Fibroblast of lung (primary cell): ENCODE measurements around the gene MCRIP2. TPM values are rescaled to one million over a fixed set of nuclear protein-coding genes. Genes with fewer than 3 reads are reported as not detected.

Experiments
- DNase-seq, 2 donors: peaks; one replicate each; pipeline versions ENCODE4 v3.0.0 to v3.0.0-alpha.2; 2010; ENCODE audit warnings: low read depth in 2 of 2
- H2AFZ ChIP-seq: 2 replicates; pipeline ENCODE4 v1.5.1; 2012; ENCODE audit warnings: low read length, control low read depth, inconsistent platforms
- H3K27ac ChIP-seq: 2 replicates; pipeline ENCODE4 v1.5.1; 2011; ENCODE audit warnings: low read length, control low read depth; ENCODE audit not compliant: insufficient read depth
- H3K27me3 ChIP-seq: 2 replicates; pipeline ENCODE4 v1.5.1; 2011; ENCODE audit warnings: mild to moderate bottlenecking, low read length; ENCODE audit not compliant: control insufficient read depth, insufficient read depth
- H3K36me3 ChIP-seq: 2 replicates; pipeline ENCODE4 v1.5.1; 2011; ENCODE audit warnings: low read length; ENCODE audit not compliant: control insufficient read depth, insufficient read depth
- H3K4me1 ChIP-seq: 2 replicates; pipeline ENCODE4 v1.5.1; 2011; ENCODE audit warnings: low read length; ENCODE audit not compliant: control insufficient read depth, insufficient read depth; ENCODE audit errors: extremely low read depth
- H3K4me2 ChIP-seq: 2 replicates; pipeline ENCODE4 v1.5.1; 2011; ENCODE audit warnings: low read length, control low read depth; ENCODE audit not compliant: insufficient read depth; ENCODE audit errors: extremely low read depth
- H3K4me3 ChIP-seq, 4 experiments: fragments of 200-600 bp in 1 of 4; sonication (generic) in 1 of 4; replicated peaks in 1 of 4; 2 replicates each; pipeline ENCODE4 v1.5.1; 2011 to 2016; ENCODE audit warnings: low read length in 4 of 4, low read depth in 3 of 4, mild to moderate bottlenecking in 3 of 4, control low read depth in 2 of 4, inconsistent platforms in 1 of 4, mixed read lengths in 1 of 4; ENCODE audit not compliant: insufficient read depth in 1 of 4; ENCODE audit errors: control extremely low read depth in 1 of 4
- H3K79me2 ChIP-seq: 2 replicates; pipeline ENCODE4 v1.5.1; 2012; ENCODE audit warnings: mild to moderate bottlenecking, low read length, inconsistent platforms; ENCODE audit not compliant: control insufficient read depth, insufficient read depth
- H3K9ac ChIP-seq: 2 replicates; pipeline ENCODE4 v1.5.1; 2011; ENCODE audit warnings: mild to moderate bottlenecking, low read length, control low read depth; ENCODE audit not compliant: insufficient read depth
- H3K9me3 ChIP-seq: 2 replicates; pipeline ENCODE4 v1.5.1; 2012; ENCODE audit warnings: low read depth, low read length; ENCODE audit not compliant: control insufficient read depth, insufficient read depth
- H4K20me1 ChIP-seq: 2 replicates; pipeline ENCODE4 v1.5.1; 2011; ENCODE audit warnings: low read length; ENCODE audit not compliant: control insufficient read depth, insufficient read depth; ENCODE audit errors: extremely low read depth
- CTCF ChIP-seq, 2 donors: IDR thresholded peaks in 1 of 2; conservative IDR thresholded peaks in 1 of 2; 1 replicate in 1 of 2; 2 replicates in 1 of 2; pipeline ENCODE4 v1.5.1; 2011 to 2012; ENCODE audit warnings: low read length in 2 of 2, control low read depth in 1 of 2, inconsistent platforms in 1 of 2, low read depth in 1 of 2, mild to moderate bottlenecking in 1 of 2
- EZH2 ChIP-seq: IDR thresholded peaks from 2 replicates; pipeline ENCODE4 v1.5.1; 2012; ENCODE audit warnings: low read length, control low read depth, mild to moderate bottlenecking; ENCODE audit errors: missing control alignments
- polyA plus RNA-seq, 2 donors: library from polyadenylated mRNA; depleted of rRNA in 1 of 2; stranded (reverse) in 1 of 2; unstranded in 1 of 2; fragments of >200 nt; gene quantifications; 2 replicates each; pipeline ENCODE4 v1.2.1, GENCODE V29; 2011 to 2012; ENCODE audit warnings: missing spikeins in 1 of 2
- total RNA-seq: library from RNA; depleted of rRNA; stranded (reverse); fragments of >200 nt; gene quantifications from 2 replicates; pipeline ENCODE4 v1.2.1, GENCODE V29; 2014

The MCRIP2 gene
- total and polyA plus RNA-seq, 2 donors (not counting 1 experiment from before 2014, with no cell fraction given): 2.8 to 18.0 TPM

GRCh38 chr16:667780-668518, 26.3 kb downstream of the MCRIP2 start, which contains the start of gene RHOT2:
RHOT2 (plus strand) TSS chr16:668132; CDS start chr16:668200, 68 bp downstream.
- Histone ChIP-seq H3K4me1 (peaks cover 7% of the 10 kb centered on the region), H3K9ac (peak within 1 kb of the TSS; percentile 89), H3K27me3 (no peaks in the 10 kb centered on the region), H3K79me2 (peaks cover 23% of the 10 kb centered on the region), H3K36me3 (peaks cover 38% of the 10 kb centered on the region), H2AFZ (peak within 1 kb of the TSS; percentile 89), H3K4me3 (peak within 1 kb of the TSS; percentile 66 to 90 (median 88)), H3K4me2 (peak within 1 kb of the TSS; percentile 94), H3K27ac (peak within 1 kb of the TSS; percentile 73), H3K9me3 (no peaks in the 10 kb centered on the region), H4K20me1 (no peaks in the 10 kb centered on the region)
- peak; percentile 84 to 88 for DNase-seq
- TF ChIP-seq CTCF (conservative IDR thresholded peaks at IDR 0.05 in 1 of 2, IDR thresholded peaks at IDR 0.05 in 1 of 2; ENCODE audit: low read depth in 1 of 2, low read length in 2 of 2) (peak; percentile 38 to 56), EZH2 (no peak)

GRCh38 chr16:668519-669171, 27.0 kb downstream of the MCRIP2 start:
- H4K20me1 ChIP-seq: no peaks in the 10 kb centered on the region
- H2AFZ ChIP-seq: no peak overlapping the region
- H3K4me3 ChIP-seq: peak overlapping the region; percentile 66 to 90 (median 88)
- H3K27ac ChIP-seq: peak overlapping the region; percentile 73
- no peaks in the 10 kb centered on the region for H3K9me3 ChIP-seq
- no peaks in the 10 kb centered on the region for H3K27me3 ChIP-seq
- DNase-seq: no peak
- peak overlapping the region; percentile 89 for H3K9ac ChIP-seq
- TF ChIP-seq EZH2 (no peak), CTCF (conservative IDR thresholded peaks at IDR 0.05 in 1 of 2, IDR thresholded peaks at IDR 0.05 in 1 of 2; ENCODE audit: low read depth in 1 of 2, low read length in 2 of 2) (no peak)
- peaks cover 39% of the 10 kb centered on the region for H3K36me3 ChIP-seq
- H3K4me1 ChIP-seq: peaks cover 7% of the 10 kb centered on the region
- H3K79me2 ChIP-seq: peaks cover 23% of the 10 kb centered on the region
- peak overlapping the region; percentile 94 for H3K4me2 ChIP-seq

- TF ChIP-seq EZH2: no peak
- no peak for TF ChIP-seq CTCF (conservative IDR thresholded peaks at IDR 0.05 in 1 of 2, IDR thresholded peaks at IDR 0.05 in 1 of 2; ENCODE audit: low read depth in 1 of 2, low read length in 2 of 2)
- H2AFZ ChIP-seq: no peak overlapping the region
- peak overlapping the region; percentile 94 for H3K4me2 ChIP-seq
- H3K4me1 ChIP-seq: peaks cover 7% of the 10 kb centered on the region
- H3K9me3 ChIP-seq: no peaks in the 10 kb centered on the region
- no peaks in the 10 kb centered on the region for H4K20me1 ChIP-seq
- DNase-seq: no peak
- H3K9ac ChIP-seq: no peak overlapping the region
- peaks cover 37% of the 10 kb centered on the region for H3K36me3 ChIP-seq
- H3K27me3 ChIP-seq: no peaks in the 10 kb centered on the region
- peaks cover 23% of the 10 kb centered on the region for H3K79me2 ChIP-seq
- H3K27ac ChIP-seq: no peak overlapping the region
- H3K4me3 ChIP-seq: peak overlapping the region in 2 of 4 experiments; percentile 87 to 90
These were observed 28.0 kb downstream of the MCRIP2 start for GRCh38 chr16:669666-670065.
